ENCODE results near the gene GLIS1.

GLIS1 gene

GRCh38 chr1:53543778-53544695, 194.9 kb downstream of the GLIS1 start:
- DNase-seq, result no peak

DNA sequence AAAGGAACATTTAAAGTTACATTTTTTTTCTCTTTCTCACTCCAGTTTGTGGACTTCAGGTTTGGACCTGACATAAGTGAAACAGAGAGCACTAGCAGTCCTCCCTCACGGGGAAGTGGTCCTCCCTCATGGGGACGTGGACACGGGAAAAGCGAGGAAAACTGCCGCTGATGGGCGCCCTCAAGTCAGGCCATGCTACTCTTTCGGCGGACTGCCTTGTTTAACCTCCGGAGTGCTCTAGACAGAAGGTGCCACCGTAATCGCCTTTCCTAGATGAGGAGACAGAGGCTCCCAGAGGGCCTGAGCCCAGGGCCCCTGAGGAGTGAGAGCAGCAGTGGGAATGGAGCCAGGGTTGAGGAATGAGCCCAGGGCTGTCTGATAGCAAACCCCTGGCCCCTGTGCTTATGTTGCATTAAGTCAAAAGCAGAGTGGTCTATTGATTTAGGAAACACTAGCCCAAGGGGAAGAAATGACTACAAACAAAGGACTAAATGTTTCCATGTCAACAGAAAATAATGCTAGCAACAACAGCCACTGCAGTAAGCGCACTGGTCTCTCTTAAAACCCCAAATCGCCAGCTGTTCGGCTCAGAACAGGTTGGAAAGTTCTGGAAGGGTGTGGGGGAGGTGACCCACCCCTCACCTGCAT, 195.7 kb downstream of the GLIS1 start:
- DNase-seq, result no peak

DNA sequence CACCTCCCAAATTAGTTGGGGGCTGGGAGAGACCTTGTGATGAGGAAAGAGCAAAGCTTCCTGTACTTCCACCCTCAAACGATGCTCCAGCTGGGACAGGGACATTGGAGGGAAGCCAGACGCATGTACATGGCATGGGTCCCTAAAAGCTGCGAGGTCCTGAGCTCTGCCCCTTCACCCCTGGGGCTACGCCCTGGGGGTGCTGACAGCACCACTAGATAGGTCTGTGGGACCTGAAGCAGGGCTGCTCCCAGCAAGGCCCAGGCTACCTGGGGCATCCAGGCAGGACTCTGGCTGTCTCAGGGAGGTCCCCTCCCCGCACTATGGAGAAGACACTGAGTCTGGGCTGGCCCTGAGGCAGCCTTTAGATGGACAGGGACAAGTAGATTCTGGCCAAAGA, 196.4 kb downstream of the GLIS1 start:
- DNase-seq, result no peak

GRCh38 chr1:53541761-53542550, 197.0 kb downstream of the GLIS1 start:
- DNase-seq, result no peak

- DNase-seq, result no peak
Observed at GRCh38 chr1:53541263-53541625, 197.7 kb downstream of the GLIS1 start.

GRCh38 chr1:53540604-53541262, 198.2 kb downstream of the GLIS1 start:
- no peak for DNase-seq

GRCh38 chr1:53539711-53540603, 199.0 kb downstream of the GLIS1 start:
- DNase-seq, result no peak

DNA sequence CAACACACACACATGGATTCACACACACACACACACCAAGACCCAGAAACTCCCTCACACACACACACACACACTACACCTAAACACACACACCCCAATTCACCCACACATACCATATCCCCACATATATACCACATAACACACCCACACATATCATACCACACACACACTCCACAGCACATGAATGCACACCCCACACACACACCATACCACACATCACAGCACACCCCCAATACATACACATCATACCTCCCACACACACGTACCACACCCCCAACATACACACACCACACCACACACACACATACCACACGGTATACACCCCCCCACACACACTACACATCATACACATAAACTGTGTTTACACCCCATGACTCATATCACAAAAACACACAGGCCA, 199.7 kb downstream of the GLIS1 start:
- DNase-seq, result no peak

- DNase-seq, result no peak
Observed at GRCh38 chr1:53536606-53537005, 202.4 kb downstream of the GLIS1 start.

- DNase-seq, result no peak
Observed at GRCh38 chr1:53535846-53536245, 203.1 kb downstream of the GLIS1 start.

DNA sequence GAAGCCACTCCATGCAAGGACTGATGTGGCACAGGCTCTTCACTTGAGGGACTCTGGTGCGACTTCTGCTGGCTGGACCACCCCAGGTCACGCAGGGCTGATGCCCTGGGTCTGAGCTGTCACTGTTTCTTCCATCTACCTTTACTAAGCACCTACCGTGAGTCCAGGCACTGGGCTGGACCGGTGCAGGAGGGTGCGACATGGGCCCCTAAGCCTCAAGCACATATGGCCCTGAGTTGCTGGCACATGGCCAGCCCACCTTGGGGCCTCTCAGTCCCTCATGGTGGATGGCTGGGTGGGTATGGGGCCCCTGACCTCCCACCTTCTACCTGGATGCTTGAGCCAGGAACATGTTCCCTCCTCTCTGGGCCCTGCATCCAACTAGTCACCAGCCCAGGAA, 203.7 kb downstream of the GLIS1 start:
- DNase-seq, result no peak

GRCh38 chr1:53532912-53533311, 206.1 kb downstream of the GLIS1 start:
- DNase-seq, result no peak

DNA sequence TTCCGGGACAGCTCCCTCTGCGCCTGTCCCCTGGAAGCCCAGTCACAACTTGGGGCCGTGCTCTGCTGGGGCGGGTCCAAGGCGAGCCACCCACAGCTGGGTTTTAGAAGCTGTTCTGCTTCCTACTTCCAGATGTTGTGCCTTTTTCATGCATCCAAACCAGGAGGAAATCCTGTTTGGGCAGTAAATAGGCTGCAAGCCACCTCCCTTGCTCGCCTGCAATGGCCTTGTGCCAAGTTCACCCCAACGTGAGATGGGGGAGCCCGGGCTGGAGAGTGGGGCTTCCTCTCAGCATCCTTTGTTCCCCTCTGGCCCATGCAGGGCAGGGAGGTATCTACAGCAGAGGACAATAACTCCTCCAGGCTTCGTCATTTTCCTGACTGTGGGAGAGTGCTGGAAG, 206.6 kb downstream of the GLIS1 start:
- no peak for DNase-seq

DNA sequence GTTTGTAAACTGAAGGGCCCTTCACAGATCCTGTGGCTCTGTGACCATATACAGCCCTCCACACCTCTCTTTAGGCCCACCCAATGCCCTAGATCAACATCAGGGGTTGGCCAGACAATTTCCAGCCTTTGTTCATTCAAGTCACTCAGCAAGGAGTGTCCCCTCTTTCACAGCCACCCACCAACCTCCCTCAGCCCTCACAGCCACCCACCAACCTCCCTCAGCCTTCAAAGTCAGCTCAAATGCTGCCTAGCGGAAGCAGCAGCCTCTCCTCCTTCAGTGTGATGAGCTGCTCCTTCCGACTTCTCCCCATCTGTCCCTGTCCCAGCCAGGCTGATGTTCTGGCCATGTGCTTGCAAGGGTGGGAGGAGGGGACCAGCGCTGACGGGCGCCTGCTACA, 208.4 kb downstream of the GLIS1 start:
- DNase-seq, result no peak

DNA sequence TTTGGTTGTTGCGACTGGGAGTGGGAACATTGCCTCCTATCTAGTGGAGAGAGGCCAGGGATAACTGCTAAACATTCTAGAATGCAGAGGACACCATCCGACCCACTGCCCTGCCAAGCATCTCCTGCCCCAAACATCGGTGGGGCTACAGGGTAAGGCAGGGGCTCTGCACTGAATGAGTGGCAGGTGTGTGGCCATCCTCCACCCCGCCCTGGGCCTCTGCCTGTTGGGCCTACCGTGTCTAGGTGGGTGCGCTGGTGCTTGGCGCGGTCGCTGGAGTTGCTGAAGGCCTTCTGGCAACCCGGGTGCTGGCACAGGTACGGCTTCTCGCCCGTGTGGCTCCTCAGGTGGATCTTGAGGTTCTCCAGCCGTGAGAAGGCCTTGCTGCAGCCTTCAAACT, 209.4 kb downstream of the GLIS1 start:
- DNase-seq, result no peak

- DNase-seq, result no peak
Observed at GRCh38 chr1:53527368-53527767, 211.6 kb downstream of the GLIS1 start.

- peak; percentile 12 for DNase-seq
Observed at GRCh38 chr1:53526451-53527101, 212.4 kb downstream of the GLIS1 start.

DNA sequence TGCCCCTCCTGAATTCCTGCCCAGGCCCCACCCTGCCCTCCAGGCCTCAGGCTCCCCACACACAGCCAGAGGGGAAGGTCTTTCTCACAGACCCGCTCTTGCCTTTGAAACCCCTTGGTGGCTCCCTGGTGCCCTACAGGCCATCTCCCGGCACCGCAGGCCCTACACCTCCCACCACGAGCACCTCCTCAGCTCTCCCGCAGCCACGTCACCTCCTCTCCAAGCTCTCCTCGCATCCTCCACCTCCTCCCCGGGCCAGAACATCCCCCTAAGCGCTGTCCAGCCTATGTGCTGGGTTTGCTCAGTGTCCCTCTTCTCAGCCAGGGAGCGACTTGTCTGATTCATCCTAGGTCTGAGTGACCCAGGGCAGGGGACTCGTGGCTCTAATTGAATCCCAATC, 213.4 kb downstream of the GLIS1 start:
- DNase-seq, result no peak

GRCh38 chr1:53524428-53525375, 214.3 kb downstream of the GLIS1 start:
- no peak for DNase-seq

DNA sequence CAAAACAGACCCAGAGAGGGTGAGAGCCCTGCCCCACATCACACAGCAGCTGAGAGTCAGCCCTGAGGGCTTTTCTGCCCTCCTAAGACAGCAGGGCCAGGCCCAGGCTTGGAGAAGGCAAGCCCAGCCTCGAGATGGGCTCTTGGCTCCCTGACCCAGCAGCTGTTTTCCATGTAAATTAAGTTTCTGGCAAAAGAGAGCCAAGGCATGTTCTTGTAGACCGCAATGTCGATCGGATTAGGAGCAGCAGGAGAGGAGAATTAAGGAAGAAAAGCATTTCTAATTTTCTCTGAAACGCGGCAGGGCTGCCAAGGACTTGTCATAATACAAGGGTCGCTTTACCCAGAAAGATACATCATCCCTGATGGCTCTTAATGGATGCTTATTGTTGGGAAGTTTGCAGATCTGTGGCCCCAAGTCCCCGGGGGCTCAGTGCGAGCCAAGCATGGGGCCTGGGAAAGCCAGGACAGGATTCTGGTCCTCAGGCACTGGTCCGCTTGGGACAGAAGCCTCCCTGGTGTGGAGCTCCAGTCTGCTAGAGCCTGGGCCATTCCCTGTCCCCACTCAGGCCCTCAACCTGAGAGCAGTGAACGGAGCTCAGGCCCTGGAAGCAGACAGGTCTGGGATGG, 216.9 kb downstream of the GLIS1 start:
- DNase-seq, result no peak
